ENCODE measurements around the gene BCAN. TPM values are rescaled to one million over a fixed set of nuclear protein-coding genes. Genes with fewer than 3 reads are reported as not detected.

BCAN gene
- total and polyA plus RNA-seq, 2 of the 8 experiments (the other 6 are each of a cell fraction or from before 2014, with no cell fraction given) = 4.5 to 24.0 TPM

DNA sequence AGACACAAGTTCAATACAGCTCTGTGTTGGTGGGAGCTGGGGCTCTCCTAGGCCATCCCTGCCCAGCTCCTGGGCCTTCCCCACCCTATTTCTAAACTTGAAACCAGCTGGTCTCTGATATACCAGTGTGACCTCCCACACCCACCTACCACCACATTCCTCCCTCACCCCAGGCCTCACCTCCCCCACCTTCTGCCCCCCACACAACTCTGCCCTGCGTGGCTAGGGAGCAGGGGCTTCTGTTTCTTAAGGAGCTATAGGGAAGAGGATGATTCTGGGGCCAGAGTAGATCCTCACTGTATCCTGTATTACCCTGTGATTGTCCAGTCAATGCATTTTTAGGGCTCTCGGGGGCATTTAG is 18.8 kb downstream of the BCAN start (continued):
- TF ChIP-seq GTF2F1 (IDR thresholded peaks at IDR 0.05; ENCODE audit: borderline replicate concordance, low read depth, low read length) = no peak

Measured in H1 (cell line).